Pancreas (tissue), 10 donors: ENCODE measurements around the gene TENM4. TPM values are rescaled to one million over a fixed set of nuclear protein-coding genes. Genes with fewer than 3 reads are reported as not detected.
A peak's percentile ranks its signal among the peaks of the same experiment; 100 is the strongest.

ENCODE experiments used
- ATAC-seq, 4 donors: fragments of 200-7000 bp; cut with Tn5 transposase; one replicate each; pipeline versions ENCODE4 v1.8.0 to v1.9.1; 2020; ENCODE audit warnings: mild to moderate bottlenecking in 4 of 4, moderate library complexity in 4 of 4
- DNase-seq, 6 donors: peaks; one replicate each; pipeline ENCODE4 v3.0.0-alpha.2; 2020
- FAIRE-seq: peaks from 2 replicates; lab custom pipeline; 2012; peaks lifted over from hg19 to GRCh38; lab: Jason Lieb, UNC
- H3K27ac ChIP-seq, 4 donors: fragments of 200-600 bp; sonication (generic); 1 replicate in 3 of 4; 2 replicates in 1 of 4; pipeline versions ENCODE4 v1.5.0 to v1.8.0; 2020
- H3K27me3 ChIP-seq, 4 donors: fragments of 200-600 bp; one replicate each; pipeline ENCODE4 v1.8.0; 2021
- H3K36me3 ChIP-seq, 3 donors: fragments of 200-600 bp; sonication (generic) in 1 of 3; one replicate each; pipeline versions ENCODE4 v1.5.0 to v1.8.0; 2020 to 2021
- H3K4me1 ChIP-seq, 3 donors: fragments of 200-600 bp; one replicate each; pipeline ENCODE4 v1.8.0; 2021
- H3K4me3 ChIP-seq, 4 donors: fragments of 200-600 bp; sonication (generic) in 2 of 4; one replicate each; pipeline versions ENCODE4 v1.5.0 to v1.8.0; 2020 to 2021
- H3K9me3 ChIP-seq, 4 donors: fragments of 200-600 bp; one replicate each; pipeline ENCODE4 v1.8.0; 2021
- CTCF ChIP-seq, 4 donors: fragments of 200-600 bp; sonication (generic) in 3 of 4; IDR thresholded peaks; one replicate each; pipeline versions ENCODE4 v1.5.0 to v1.8.0; 2021; ENCODE audit warnings: antibody characterized with exemption in 4 of 4
- WGBS, 2 donors: extraction: QIAGEN DNeasy Blood & Tissue Kit; methylation state at CpG; one replicate each; pipeline ENCODE4 v1.1.7; 2013; 5-methylcytosine and 5-hydroxymethylcytosine counted together
- intact Hi-C, 3 donors: fragments of 100-400 bp; cut with DNase I; formaldehyde crosslinking; loops; one replicate each; pipeline versions ENCODE4 v1.11.1 to v1.14.2; 2022
- polyA plus RNA-seq, 2 donors: library from polyadenylated mRNA; stranded (reverse); fragments of 200-250 nt; gene quantifications; one replicate each; pipeline ENCODE4 v1.2.3, GENCODE V29; 2013
- total RNA-seq, 6 donors: library from RNA; stranded (reverse); fragmentation: NEBNext Ultra II Directional in 4 of 6; extraction: Animal tissue kit (Norgen Biotek cat#: 25700) in 4 of 6; gene quantifications; one replicate each; pipeline versions ENCODE4 v1.2.1 to v1.2.4, GENCODE V29; 2021 to 2023
- donor health status: healthy with polysubstance abuse.
- donor health status: DM: no; HTN: no; CAD: no; lungs with moderate emphysema.
- donor health status: DM: no; HTN: no; CAD: no.
- donor health status: control.
- donor health status: control.
- donor health status: Bipolar disorder and iron deficiency.
- donor health status: DM: yes; HTN: yes; CAD: no.
- donor health status: DM: no; HTN: no; CAD: no.
- donor health status: DM: no; HTN: no; CAD: no.
- donor health status: DM: yes; HTN: yes; CAD: no.

Gene TENM4
- total and polyA plus RNA-seq, 8 donors, result 0.37 to 6.8 (median 1.3) TPM

- Histone ChIP-seq H3K4me1 (no peaks in the 10 kb centered on the region), H3K9me3 (no peaks in the 10 kb centered on the region), H3K36me3 (no peaks in the 10 kb centered on the region), H3K27ac (no peak overlapping the region), H3K4me3 (no peak overlapping the region), H3K27me3 (no peaks in the 10 kb centered on the region)
- DNase-seq (no peak), FAIRE-seq (no peak), ATAC-seq (no peak)
- WGBS, 2 donors, result 68 to 69% methylated on average over 7 of the region's 7 CpGs
- intact Hi-C loops, result no loop called here
- no peak for TF ChIP-seq CTCF (IDR thresholded peaks at IDR 0.05)
Measured at GRCh38 chr11:78748918-78749690, 691.7 kb downstream of the TENM4 start.

GRCh38 chr11:78744949-78745348 is 695.9 kb downstream of the TENM4 start:
- no peaks in the 10 kb centered on the region for H3K27me3 ChIP-seq
- DNase-seq, result no peak
- no peaks in the 10 kb centered on the region for H3K9me3 ChIP-seq
- intact Hi-C loops, result no loop called here
- no peak for TF ChIP-seq CTCF (IDR thresholded peaks at IDR 0.05)
- no peak for FAIRE-seq
- no peak overlapping the region for H3K4me3 ChIP-seq
- H3K36me3 ChIP-seq, result no peaks in the 10 kb centered on the region
- 94 to 96% methylated on average over 5 of the region's 5 CpGs for WGBS, 2 donors
- peaks cover 4 to 12% (median 7%) of the 10 kb centered on the region in 3 donors for H3K4me1 ChIP-seq
- no peak overlapping the region for H3K27ac ChIP-seq
- ATAC-seq, result no peak

- WGBS, 2 donors, result 93 to 97% methylated on average over 6 of the region's 6 CpGs
- no peaks in the 10 kb centered on the region for H3K27me3 ChIP-seq
- no peak for ATAC-seq
- H3K9me3 ChIP-seq, result no peaks in the 10 kb centered on the region
- TF ChIP-seq CTCF (IDR thresholded peaks at IDR 0.05), result no peak
- no peak overlapping the region for H3K27ac ChIP-seq
- FAIRE-seq, result no peak
- H3K4me3 ChIP-seq, result no peak overlapping the region
- no peaks in the 10 kb centered on the region for H3K36me3 ChIP-seq
- H3K4me1 ChIP-seq, result peaks cover 4 to 12% (median 7%) of the 10 kb centered on the region in 3 donors
- intact Hi-C loops, result no loop called here
- no peak for DNase-seq
Measured at GRCh38 chr11:78744202-78744601, 696.6 kb downstream of the TENM4 start.

- intact Hi-C loops, result no loop called here
- ATAC-seq, result peak; percentile 98 to 99 (median 98)
- no peak overlapping the region for H3K4me3 ChIP-seq
- no peaks in the 10 kb centered on the region for H3K9me3 ChIP-seq
- WGBS, 2 donors, result 8 to 11% methylated on average over 6 of the region's 6 CpGs
- no peaks in the 10 kb centered on the region for H3K36me3 ChIP-seq
- H3K4me1 ChIP-seq, result peaks cover 4 to 12% (median 7%) of the 10 kb centered on the region in 3 donors
- no peaks in the 10 kb centered on the region for H3K27me3 ChIP-seq
- peak overlapping the region in 1 of 4 donors; percentile 37 for H3K27ac ChIP-seq
- no peak for FAIRE-seq
- DNase-seq, result peak; percentile 77 to 93 (median 88)
- no peak for TF ChIP-seq CTCF (IDR thresholded peaks at IDR 0.05)
Measured at GRCh38 chr11:78742430-78742829, 698.4 kb downstream of the TENM4 start.

GRCh38 chr11:78741741-78742140 is 699.1 kb downstream of the TENM4 start:
- no peaks in the 10 kb centered on the region for H3K9me3 ChIP-seq
- no peak for TF ChIP-seq CTCF (IDR thresholded peaks at IDR 0.05)
- H3K36me3 ChIP-seq, result no peaks in the 10 kb centered on the region
- no peak overlapping the region for H3K27ac ChIP-seq
- peaks cover 4 to 12% (median 7%) of the 10 kb centered on the region in 3 donors for H3K4me1 ChIP-seq
- FAIRE-seq (no peak), ATAC-seq (no peak), DNase-seq (no peak)
- 87 to 89% methylated on average over 7 of the region's 7 CpGs for WGBS, 2 donors
- no peaks in the 10 kb centered on the region for H3K27me3 ChIP-seq
- H3K4me3 ChIP-seq, result no peak overlapping the region
- intact Hi-C loops, result no loop called here
